Panc1 (cell line): ENCODE data around the gene ADAM11. TPM values are rescaled to one million over a fixed set of nuclear protein-coding genes. Genes with fewer than 3 reads are reported as not detected.
A peak's percentile ranks its signal among the peaks of the same experiment; 100 is the strongest.
"Not testable (repeated sequence)": the region's sequence is repeated elsewhere in the genome, so short reads cannot be mapped to it uniquely, and the experiment has no call there.

Source experiments
- ATAC-seq: fragments of 200-7000 bp; cut with Tn5 transposase; 2 replicates; pipeline ENCODE4 v1.9.1; 2020; ENCODE audit warnings: mild to moderate bottlenecking, moderate library complexity
- BruUV-seq: library from RNA; stranded (reverse); fragments of 400-500 nt; replicated peaks from 2 replicates; lab custom pipeline; 2021; lab: Mats Ljungman, UMichigan
- CTCF ChIA-PET: fragments of 300-600 bp; sonication (Branson Sonifier 250); formaldehyde crosslinking; loops from one replicate; lab custom pipeline; 2022; ENCODE audit warnings: antibody characterized with exemption; lab: Charles Lee
- POLR2A ChIA-PET: fragments of 300-600 bp; sonication (Branson Sonifier 250); formaldehyde crosslinking; loops from one replicate; lab custom pipeline; 2022; ENCODE audit warnings: antibody characterized with exemption; lab: Charles Lee
- DNase-seq: peaks from one replicate; pipeline ENCODE4 v3.0.0-alpha.2; 2010; ENCODE audit warnings: low read depth, low spot score
- H3K27ac ChIP-seq: 2 replicates; pipeline ENCODE4 v1.5.1; 2011; ENCODE audit warnings: mild to moderate bottlenecking, low read length, inconsistent platforms
- H3K27me3 ChIP-seq: fragments of 200-500 bp; sonication (Bioruptor generic); 2 replicates; pipeline ENCODE4 v1.6.0; 2014; ENCODE audit warnings: low read length, inconsistent platforms; ENCODE audit not compliant: control insufficient read depth, insufficient read depth
- H3K36me3 ChIP-seq: fragments of 200-500 bp; sonication (Bioruptor generic); 2 replicates; pipeline ENCODE4 v1.5.1; 2014; ENCODE audit warnings: inconsistent platforms, mild to moderate bottlenecking, low read length, moderate library complexity; ENCODE audit not compliant: control insufficient read depth, insufficient read depth
- H3K4me1 ChIP-seq: 2 replicates; pipeline ENCODE4 v1.5.1; 2011; ENCODE audit warnings: inconsistent platforms, mild to moderate bottlenecking, low read length, moderate library complexity; ENCODE audit not compliant: control insufficient read depth, insufficient read depth
- H3K4me3 ChIP-seq, 2 experiments: 2 replicates each; pipeline ENCODE4 v1.5.1; 2011 to 2012; ENCODE audit warnings: low read depth in 2 of 2, low read length in 2 of 2, mild to moderate bottlenecking in 2 of 2, inconsistent platforms in 1 of 2, moderate library complexity in 1 of 2
- H3K9me3 ChIP-seq: fragments of 200-500 bp; sonication (Bioruptor generic); 2 replicates; pipeline ENCODE4 v1.5.1; 2014; ENCODE audit warnings: low read depth, mild to moderate bottlenecking, inconsistent platforms, low read length, moderate library complexity; ENCODE audit not compliant: control insufficient read depth, insufficient read depth
- POLR2AphosphoS5 ChIP-seq: IDR thresholded peaks from 2 replicates; pipeline ENCODE4 v1.6.1; 2012; ENCODE audit warnings: mild to moderate bottlenecking, low read depth, low read length, moderate library complexity
- REST ChIP-seq, 2 experiments: IDR thresholded peaks; 2 replicates each; pipeline ENCODE4 v1.6.1; 2011 to 2012; ENCODE audit warnings: low read depth in 2 of 2, control low read depth in 1 of 2, low read length in 1 of 2, mild to moderate bottlenecking in 1 of 2, moderate library complexity in 1 of 2; ENCODE audit not compliant: insufficient read depth in 1 of 2
- SIN3A ChIP-seq: IDR thresholded peaks from 2 replicates; pipeline ENCODE4 v1.6.1; 2012; ENCODE audit warnings: low read depth, mild to moderate bottlenecking, low read length, moderate library complexity, borderline replicate concordance; ENCODE audit not compliant: insufficient read depth
- TCF7L2 ChIP-seq: IDR thresholded peaks from 2 replicates; pipeline ENCODE4 v1.6.1; 2011; ENCODE audit warnings: mild to moderate bottlenecking, low read depth, low read length, inconsistent platforms
- in situ Hi-C: cut with HindIII; loops from 2 replicates; pipeline ENCODE4 v1.10.0; 2016; ENCODE audit warnings: low sequenced_read_pairs, low pct_unique_long_range_greater_than_20kb
- intact Hi-C: fragments of 100-400 bp; cut with micrococcal nuclease; formaldehyde crosslinking; loops from one replicate; pipeline ENCODE4 v1.10.0; 2022; ENCODE audit not compliant: unreplicated experiment
- total RNA-seq: library from RNA; stranded (reverse); gene quantifications from one replicate; pipeline ENCODE4 v1.2.1, GENCODE V29; 2021; ENCODE audit not compliant: unreplicated experiment
- TF ChIP-seq, protein P1 (sequence below): fragments of 450-650 bp; IDR thresholded peaks from 2 replicates; pipeline ENCODE4 v1.5.1; 2017; ENCODE audit warnings: mild to moderate bottlenecking

The ADAM11 gene
- total RNA-seq, 1 experiment from 2014 or later = 3.5 TPM

DNA sequence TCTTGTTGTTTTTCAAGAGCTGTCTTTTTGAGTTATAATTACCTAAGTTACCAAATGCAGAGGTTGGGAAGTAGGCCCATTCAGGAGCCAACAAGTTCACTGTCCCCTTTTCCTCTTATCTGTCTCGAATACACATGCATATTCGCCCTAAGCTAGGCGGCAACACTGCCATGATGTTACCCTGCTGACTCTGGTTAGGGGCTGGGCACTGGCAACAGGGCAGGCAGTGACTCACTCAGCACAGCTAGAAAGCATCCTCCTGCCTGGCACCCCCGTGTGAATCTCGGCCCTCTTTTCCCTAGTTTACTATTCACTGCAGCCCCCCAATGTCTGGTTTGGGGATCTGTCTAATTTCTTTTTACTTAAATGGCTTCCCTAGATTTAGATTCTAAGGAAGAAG is 36.5 kb upstream of the ADAM11 start:
- DNase-seq (no peak), ATAC-seq (no peak)
- in situ Hi-C loops = no loop called here
- H3K4me3 ChIP-seq = no peak overlapping the region
- TF ChIP-seq SIN3A = no peak
- TF ChIP-seq, protein P1, sequence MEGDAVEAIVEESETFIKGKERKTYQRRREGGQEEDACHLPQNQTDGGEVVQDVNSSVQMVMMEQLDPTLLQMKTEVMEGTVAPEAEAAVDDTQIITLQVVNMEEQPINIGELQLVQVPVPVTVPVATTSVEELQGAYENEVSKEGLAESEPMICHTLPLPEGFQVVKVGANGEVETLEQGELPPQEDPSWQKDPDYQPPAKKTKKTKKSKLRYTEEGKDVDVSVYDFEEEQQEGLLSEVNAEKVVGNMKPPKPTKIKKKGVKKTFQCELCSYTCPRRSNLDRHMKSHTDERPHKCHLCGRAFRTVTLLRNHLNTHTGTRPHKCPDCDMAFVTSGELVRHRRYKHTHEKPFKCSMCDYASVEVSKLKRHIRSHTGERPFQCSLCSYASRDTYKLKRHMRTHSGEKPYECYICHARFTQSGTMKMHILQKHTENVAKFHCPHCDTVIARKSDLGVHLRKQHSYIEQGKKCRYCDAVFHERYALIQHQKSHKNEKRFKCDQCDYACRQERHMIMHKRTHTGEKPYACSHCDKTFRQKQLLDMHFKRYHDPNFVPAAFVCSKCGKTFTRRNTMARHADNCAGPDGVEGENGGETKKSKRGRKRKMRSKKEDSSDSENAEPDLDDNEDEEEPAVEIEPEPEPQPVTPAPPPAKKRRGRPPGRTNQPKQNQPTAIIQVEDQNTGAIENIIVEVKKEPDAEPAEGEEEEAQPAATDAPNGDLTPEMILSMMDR = no peak
- no peak for TF ChIP-seq POLR2AphosphoS5
- no peak for TF ChIP-seq REST (IDR thresholded peaks at IDR 0.05; ENCODE audit: insufficient read depth in 1 of 2, low read depth in 2 of 2, low read length in 1 of 2)
- no peak for TF ChIP-seq TCF7L2
- CTCF ChIA-PET = interaction anchor here (0.8 kb wide), 1 partner anchor 11 kb away, joined by 8 read pairs; no protein-coding TSS in a partner anchor
- no peaks in the 10 kb centered on the region for H3K27me3 ChIP-seq
- no peaks in the 10 kb centered on the region for H3K4me1 ChIP-seq
- BruUV-seq = no TSS peak
- H3K9me3 ChIP-seq = no peaks in the 10 kb centered on the region
- POLR2A ChIA-PET = interaction anchor here (0.6 kb wide), 1 partner anchor 35 kb away, joined by 4 read pairs; no protein-coding TSS in a partner anchor
- H3K27ac ChIP-seq = no peak overlapping the region
- intact Hi-C loops = no loop called here
- H3K36me3 ChIP-seq = peaks cover 5% of the 10 kb centered on the region; the same call in 1 of the 2 replicates

DNA sequence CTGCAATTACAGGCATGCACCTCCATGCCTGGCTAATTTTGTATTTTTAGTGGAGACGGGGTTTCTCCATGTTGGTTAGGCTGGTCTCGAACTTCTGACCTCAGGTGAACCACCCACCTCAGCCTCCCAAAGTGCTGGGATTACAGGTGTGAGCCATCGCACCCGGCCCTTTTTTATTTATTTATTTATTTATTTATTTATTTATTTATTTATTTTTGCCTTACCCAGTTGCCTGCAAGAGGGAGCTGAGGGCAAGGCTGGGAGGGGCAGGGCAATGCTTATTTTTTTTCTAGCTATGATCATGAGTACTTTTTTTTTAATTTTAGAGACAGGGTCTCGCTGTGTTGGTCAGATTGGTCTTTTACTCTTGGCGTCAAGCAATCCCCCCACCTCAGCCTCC is 32.7 kb upstream of the ADAM11 start:
- H3K27ac ChIP-seq, intact Hi-C loops, BruUV-seq, ATAC-seq, H3K27me3 ChIP-seq, H3K4me3 ChIP-seq, DNase-seq, H3K9me3 ChIP-seq, H3K4me1 ChIP-seq, in situ Hi-C loops, H3K36me3 ChIP-seq, POLR2A ChIA-PET: not testable (repeated sequence)
- CTCF ChIA-PET = interaction anchor here (0.6 kb wide), 1 partner anchor 52 kb away, joined by 6 read pairs; no protein-coding TSS in a partner anchor

DNA sequence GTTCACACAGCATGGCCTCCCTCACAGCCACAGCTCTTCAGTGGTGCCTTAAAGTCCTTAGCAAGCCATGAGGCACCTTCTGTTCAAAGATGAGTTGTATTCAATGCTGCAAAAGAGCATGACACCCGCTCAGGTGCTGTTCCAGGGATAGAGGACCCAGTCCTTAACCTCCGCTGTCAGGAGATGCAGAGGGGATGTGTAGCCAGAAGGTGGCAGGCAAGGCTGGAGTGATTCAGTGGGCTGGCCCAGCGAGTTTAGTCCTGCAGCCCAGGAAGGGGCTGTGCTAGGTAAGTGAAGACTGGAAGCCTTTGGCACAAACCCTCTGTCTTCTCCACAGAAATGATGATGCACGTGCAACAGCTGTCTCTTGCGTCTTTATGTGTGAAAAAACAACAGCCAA is 25.0 kb upstream of the ADAM11 start:
- intact Hi-C loops = no loop called here

More for the DNA sequence above, 25.0 kb upstream of the ADAM11 start:
- H3K27me3 ChIP-seq = no peaks in the 10 kb centered on the region
- no peaks in the 10 kb centered on the region for H3K4me1 ChIP-seq
- in situ Hi-C loops = no loop called here
- ChIA-PET POLR2A (no interaction called here), CTCF (no interaction called here)
- ATAC-seq = peak; percentile 74
- TF ChIP-seq POLR2AphosphoS5 (no peak), TCF7L2 (no peak), REST (IDR thresholded peaks at IDR 0.05; ENCODE audit: insufficient read depth in 1 of 2, low read depth in 2 of 2, low read length in 1 of 2) (no peak), SIN3A (no peak)
- TF ChIP-seq, protein P1 = no peak; the same call in 1 of the 2 replicates
- no peaks in the 10 kb centered on the region for H3K9me3 ChIP-seq
- H3K27ac ChIP-seq = no peak overlapping the region
- no peak for DNase-seq
- BruUV-seq = no TSS peak
- H3K36me3 ChIP-seq = no peaks in the 10 kb centered on the region
- no peak overlapping the region for H3K4me3 ChIP-seq
